Panc1 (cell line): Measurements from ENCODE around the gene SPACA7.

Experiments
- POLR2AphosphoS5 ChIP-seq: IDR thresholded peaks from 2 replicates; pipeline ENCODE4 v1.6.1; 2012; ENCODE audit warnings: mild to moderate bottlenecking, low read depth, low read length, moderate library complexity
- SIN3A ChIP-seq: IDR thresholded peaks from 2 replicates; pipeline ENCODE4 v1.6.1; 2012; ENCODE audit warnings: low read depth, mild to moderate bottlenecking, low read length, moderate library complexity, borderline replicate concordance; ENCODE audit not compliant: insufficient read depth
- TCF7L2 ChIP-seq: IDR thresholded peaks from 2 replicates; pipeline ENCODE4 v1.6.1; 2011; ENCODE audit warnings: mild to moderate bottlenecking, low read depth, low read length, inconsistent platforms
- TF ChIP-seq, protein P1 (sequence below): fragments of 450-650 bp; IDR thresholded peaks from 2 replicates; pipeline ENCODE4 v1.5.1; 2017; ENCODE audit warnings: mild to moderate bottlenecking

DNA sequence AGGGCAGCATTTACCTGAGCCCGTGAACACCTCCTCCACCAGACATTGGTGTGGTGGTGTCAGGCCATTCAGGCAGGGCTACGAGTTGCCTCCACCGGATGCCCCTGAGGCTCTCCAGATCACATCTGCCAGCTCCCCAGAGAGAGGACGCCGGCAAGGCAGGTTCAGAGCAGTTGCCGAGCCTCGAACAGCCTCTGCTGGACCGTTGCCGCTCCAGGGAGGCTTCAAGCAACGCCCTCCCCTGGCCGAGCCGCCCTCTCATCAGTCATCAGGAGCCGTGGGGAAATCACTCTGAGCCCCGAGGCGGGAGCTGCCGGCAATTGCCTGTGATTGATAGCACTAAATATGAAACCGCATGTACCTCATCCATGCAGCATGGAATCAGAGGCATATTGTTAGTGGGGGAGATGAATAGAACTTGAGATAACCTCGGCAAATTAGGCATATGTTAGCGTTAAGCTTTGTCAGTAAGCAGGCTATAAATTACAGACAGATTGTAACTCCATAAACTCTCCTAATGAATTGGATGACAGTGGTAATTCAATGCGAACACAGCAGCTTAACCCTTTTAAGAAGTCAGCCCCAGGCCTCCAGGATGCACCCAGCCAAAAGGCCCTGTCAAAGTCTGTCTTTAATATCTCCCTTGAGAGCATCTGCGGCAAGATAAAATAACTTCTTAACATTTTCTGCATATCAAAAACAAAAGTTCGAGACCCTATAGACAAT is 29.8 kb upstream of the SPACA7 start:
- TF ChIP-seq, protein P1, sequence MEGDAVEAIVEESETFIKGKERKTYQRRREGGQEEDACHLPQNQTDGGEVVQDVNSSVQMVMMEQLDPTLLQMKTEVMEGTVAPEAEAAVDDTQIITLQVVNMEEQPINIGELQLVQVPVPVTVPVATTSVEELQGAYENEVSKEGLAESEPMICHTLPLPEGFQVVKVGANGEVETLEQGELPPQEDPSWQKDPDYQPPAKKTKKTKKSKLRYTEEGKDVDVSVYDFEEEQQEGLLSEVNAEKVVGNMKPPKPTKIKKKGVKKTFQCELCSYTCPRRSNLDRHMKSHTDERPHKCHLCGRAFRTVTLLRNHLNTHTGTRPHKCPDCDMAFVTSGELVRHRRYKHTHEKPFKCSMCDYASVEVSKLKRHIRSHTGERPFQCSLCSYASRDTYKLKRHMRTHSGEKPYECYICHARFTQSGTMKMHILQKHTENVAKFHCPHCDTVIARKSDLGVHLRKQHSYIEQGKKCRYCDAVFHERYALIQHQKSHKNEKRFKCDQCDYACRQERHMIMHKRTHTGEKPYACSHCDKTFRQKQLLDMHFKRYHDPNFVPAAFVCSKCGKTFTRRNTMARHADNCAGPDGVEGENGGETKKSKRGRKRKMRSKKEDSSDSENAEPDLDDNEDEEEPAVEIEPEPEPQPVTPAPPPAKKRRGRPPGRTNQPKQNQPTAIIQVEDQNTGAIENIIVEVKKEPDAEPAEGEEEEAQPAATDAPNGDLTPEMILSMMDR = no peak
- TF ChIP-seq POLR2AphosphoS5 (no peak), SIN3A (no peak), TCF7L2 (no peak)
